ENCODE results near the gene TTLL6. TPM values are rescaled to one million over a fixed set of nuclear protein-coding genes. Genes with fewer than 3 reads are reported as not detected.

The TTLL6 gene
- total and polyA plus RNA-seq, 4 donors = 0.94 to 2.8 (median 1.6) TPM

DNA sequence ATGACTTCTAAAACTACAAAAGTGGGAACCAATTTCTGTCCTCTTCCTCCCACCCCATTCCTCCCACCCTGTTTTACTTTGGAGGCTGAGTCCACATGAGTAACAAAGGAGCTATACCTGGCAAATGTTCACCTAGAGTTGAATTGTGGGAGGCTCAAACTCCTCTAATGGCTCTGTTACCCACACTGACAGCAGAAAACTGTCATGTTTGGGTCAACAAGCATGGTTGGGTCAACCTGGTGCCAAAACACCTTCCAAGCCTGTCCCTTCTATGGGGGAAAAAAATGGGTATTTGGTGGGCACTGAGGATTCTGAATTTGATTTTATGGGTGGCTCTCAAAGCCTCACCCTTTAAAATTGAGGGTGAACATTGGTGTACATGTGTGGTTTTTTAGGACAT is 76.5 kb downstream of the TTLL6 start:
- Histone ChIP-seq H3K9ac (ENCODE audit: insufficient read depth in 1 of 2, low read length in 2 of 2) (no peak overlapping the region), H3K4me1 (ENCODE audit: control insufficient read depth in 5 of 5, insufficient read depth in 5 of 5, low read length in 5 of 5) (no peaks in the 10 kb centered on the region), H3K9me3 (ENCODE audit: control insufficient read depth in 4 of 4, insufficient read depth in 3 of 4, low read length in 3 of 4) (peaks cover 0 to 8% (median 0%) of the 10 kb centered on the region in 4 donors), H3K27ac (ENCODE audit: low read depth in 1 of 2, low read length in 1 of 2) (no peak overlapping the region), H3K27me3 (ENCODE audit: control insufficient read depth in 3 of 3, insufficient read depth in 3 of 3, low read length in 2 of 3) (peaks cover 8 to 99% (median 95%) of the 10 kb centered on the region in 3 donors), H3K36me3 (ENCODE audit: control insufficient read depth in 4 of 4, insufficient read depth in 4 of 4, low read length in 4 of 4) (no peaks in the 10 kb centered on the region), H3K4me3 (no peak overlapping the region)
- no peak for ATAC-seq (ENCODE audit: insufficient read depth, low FRiP score)
- DNase-seq = no peak
- TF ChIP-seq, protein P1, sequence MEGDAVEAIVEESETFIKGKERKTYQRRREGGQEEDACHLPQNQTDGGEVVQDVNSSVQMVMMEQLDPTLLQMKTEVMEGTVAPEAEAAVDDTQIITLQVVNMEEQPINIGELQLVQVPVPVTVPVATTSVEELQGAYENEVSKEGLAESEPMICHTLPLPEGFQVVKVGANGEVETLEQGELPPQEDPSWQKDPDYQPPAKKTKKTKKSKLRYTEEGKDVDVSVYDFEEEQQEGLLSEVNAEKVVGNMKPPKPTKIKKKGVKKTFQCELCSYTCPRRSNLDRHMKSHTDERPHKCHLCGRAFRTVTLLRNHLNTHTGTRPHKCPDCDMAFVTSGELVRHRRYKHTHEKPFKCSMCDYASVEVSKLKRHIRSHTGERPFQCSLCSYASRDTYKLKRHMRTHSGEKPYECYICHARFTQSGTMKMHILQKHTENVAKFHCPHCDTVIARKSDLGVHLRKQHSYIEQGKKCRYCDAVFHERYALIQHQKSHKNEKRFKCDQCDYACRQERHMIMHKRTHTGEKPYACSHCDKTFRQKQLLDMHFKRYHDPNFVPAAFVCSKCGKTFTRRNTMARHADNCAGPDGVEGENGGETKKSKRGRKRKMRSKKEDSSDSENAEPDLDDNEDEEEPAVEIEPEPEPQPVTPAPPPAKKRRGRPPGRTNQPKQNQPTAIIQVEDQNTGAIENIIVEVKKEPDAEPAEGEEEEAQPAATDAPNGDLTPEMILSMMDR (IDR thresholded peaks at IDR 0.05; ENCODE audit: control extremely low read depth, extremely low read depth) = no peak

DNA sequence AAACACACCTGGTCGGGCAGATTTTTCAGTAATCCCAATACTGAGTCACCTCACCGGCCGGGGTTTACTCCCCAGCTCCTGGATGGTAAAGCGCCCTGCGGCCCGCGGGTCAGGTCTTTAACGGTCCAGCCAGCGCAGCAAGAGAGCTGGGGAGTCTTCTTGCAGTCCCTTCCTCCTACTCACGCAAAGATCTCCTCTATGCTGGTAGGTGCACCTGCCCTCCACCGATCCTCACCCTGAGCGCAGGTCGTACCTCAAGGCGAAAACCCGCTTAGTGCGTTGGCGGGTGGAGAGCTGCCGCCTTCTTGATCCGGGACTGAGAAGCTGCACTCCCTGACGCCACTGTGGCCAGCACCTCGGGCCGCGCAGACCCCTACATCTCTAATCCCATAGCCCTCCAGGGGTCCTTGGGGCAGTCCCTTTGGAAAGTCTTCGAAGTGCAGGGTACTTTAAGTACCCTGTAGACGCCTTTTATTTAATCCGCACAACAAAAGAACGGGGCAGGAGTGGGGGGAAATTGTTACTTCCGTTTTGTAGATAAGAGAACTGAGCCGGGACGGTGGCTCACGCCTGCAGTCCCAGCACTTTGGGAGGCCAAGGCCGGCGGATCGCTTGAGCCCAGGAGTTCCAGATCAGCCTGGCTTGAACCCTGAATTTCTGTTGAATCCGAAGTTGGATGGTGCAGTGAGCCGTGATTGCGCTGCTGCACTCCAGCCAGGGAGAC is 78.1 kb downstream of the TTLL6 start:
- TF ChIP-seq, protein P1 (IDR thresholded peaks at IDR 0.05; ENCODE audit: control extremely low read depth, extremely low read depth) = no peak
- peaks cover 0 to 11% (median 0%) of the 10 kb centered on the region in 4 donors for H3K9me3 ChIP-seq (ENCODE audit: control insufficient read depth in 4 of 4, insufficient read depth in 3 of 4, low read length in 3 of 4)
- ATAC-seq (ENCODE audit: insufficient read depth, low FRiP score) (no peak), DNase-seq (no peak)
- no peak overlapping the region for H3K27ac ChIP-seq (ENCODE audit: low read depth in 1 of 2, low read length in 1 of 2)
- 6% methylated on average over 37 of the region's 37 CpGs for WGBS, 2 donors
- no peak overlapping the region for H3K4me3 ChIP-seq
- no peaks in the 10 kb centered on the region for H3K4me1 ChIP-seq (ENCODE audit: control insufficient read depth in 5 of 5, insufficient read depth in 5 of 5, low read length in 5 of 5)
- H3K9ac ChIP-seq (ENCODE audit: insufficient read depth in 1 of 2, low read length in 2 of 2) = no peak overlapping the region
- no peaks in the 10 kb centered on the region for H3K36me3 ChIP-seq (ENCODE audit: control insufficient read depth in 4 of 4, insufficient read depth in 4 of 4, low read length in 4 of 4)
- H3K27me3 ChIP-seq (ENCODE audit: control insufficient read depth in 3 of 3, insufficient read depth in 3 of 3, low read length in 2 of 3) = peaks cover 0 to 99% (median 96%) of the 10 kb centered on the region in 3 donors

DNA sequence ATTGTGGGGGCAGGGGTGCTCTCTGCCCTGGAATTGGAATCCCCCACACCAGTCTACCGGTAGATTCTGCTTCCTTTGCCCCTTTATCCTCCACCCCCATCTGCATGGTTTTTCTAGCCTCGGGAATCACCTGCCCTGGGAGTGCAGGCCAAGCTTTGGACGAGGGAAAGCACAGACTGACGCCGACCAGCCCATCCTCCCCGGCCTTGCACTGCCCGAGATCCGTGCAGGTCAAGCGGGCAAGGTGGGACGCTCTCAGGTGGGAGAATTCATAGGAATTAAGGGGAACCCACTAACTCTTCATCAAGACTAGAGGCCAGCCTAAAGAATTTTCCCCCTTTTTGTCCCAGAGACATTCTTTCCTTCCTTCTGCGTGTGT is 78.6 kb downstream of the TTLL6 start:
- no peak for DNase-seq
- Histone ChIP-seq H3K4me1 (ENCODE audit: control insufficient read depth in 5 of 5, insufficient read depth in 5 of 5, low read length in 5 of 5) (no peaks in the 10 kb centered on the region), H3K36me3 (ENCODE audit: control insufficient read depth in 4 of 4, insufficient read depth in 4 of 4, low read length in 4 of 4) (no peaks in the 10 kb centered on the region), H3K4me3 (no peak overlapping the region), H3K9ac (ENCODE audit: insufficient read depth in 1 of 2, low read length in 2 of 2) (no peak overlapping the region), H3K27ac (ENCODE audit: low read depth in 1 of 2, low read length in 1 of 2) (no peak overlapping the region), H3K27me3 (ENCODE audit: control insufficient read depth in 3 of 3, insufficient read depth in 3 of 3, low read length in 2 of 3) (peaks cover 0 to 99% (median 96%) of the 10 kb centered on the region in 3 donors), H3K9me3 (ENCODE audit: control insufficient read depth in 4 of 4, insufficient read depth in 3 of 4, low read length in 3 of 4) (peaks cover 0 to 11% (median 0%) of the 10 kb centered on the region in 4 donors)
- WGBS, 2 donors = 6 to 7% methylated on average over 11 of the region's 11 CpGs
- TF ChIP-seq, protein P1 (IDR thresholded peaks at IDR 0.05; ENCODE audit: control extremely low read depth, extremely low read depth) = no peak
- ATAC-seq (ENCODE audit: insufficient read depth, low FRiP score) = no peak
